Smooth muscle cell (in vitro differentiated cells): ENCODE measurements around the gene HNF4A. TPM values are rescaled to one million over a fixed set of nuclear protein-coding genes. Genes with fewer than 3 reads are reported as not detected.

Experiments used
- DNase-seq: peaks from one replicate; lab custom pipeline; 2025; ENCODE audit not compliant: unreplicated experiment; lab: John Stamatoyannopoulos, UW
- H2AFZ ChIP-seq: fragments of 200-600 bp; sonication (generic); 2 replicates; pipeline ENCODE4 v1.6.0; 2016; ENCODE audit warnings: antibody characterized with exemption, low read depth, mild to moderate bottlenecking
- H3F3A ChIP-seq: fragments of 200-600 bp; sonication (generic); 2 replicates; pipeline ENCODE4 v1.6.0; 2017; ENCODE audit warnings: antibody characterized with exemption, low read depth
- H3K27ac ChIP-seq: fragments of 200-600 bp; sonication (generic); 2 replicates; pipeline ENCODE4 v1.5.1; 2016; ENCODE audit warnings: low read depth, mild to moderate bottlenecking
- H3K27me3 ChIP-seq: fragments of 200-600 bp; sonication (generic); 2 replicates; pipeline ENCODE4 v1.6.1; 2016; ENCODE audit warnings: low read depth, mild to moderate bottlenecking
- H3K36me3 ChIP-seq: fragments of 200-600 bp; sonication (generic); 2 replicates; pipeline ENCODE4 v1.5.1; 2016; ENCODE audit warnings: low read depth
- H3K4me1 ChIP-seq: fragments of 200-600 bp; sonication (generic); 2 replicates; pipeline ENCODE4 v1.5.1; 2016; ENCODE audit warnings: low read depth
- H3K4me2 ChIP-seq: fragments of 200-600 bp; sonication (generic); 2 replicates; pipeline ENCODE4 v1.6.0; 2016; ENCODE audit warnings: mild to moderate bottlenecking
- H3K4me3 ChIP-seq: fragments of 200-600 bp; sonication (generic); 2 replicates; pipeline ENCODE4 v1.5.1; 2016; ENCODE audit warnings: mild to moderate bottlenecking
- H3K79me2 ChIP-seq: fragments of 200-600 bp; sonication (generic); 2 replicates; pipeline ENCODE4 v1.6.0; 2016; ENCODE audit warnings: low read depth, mild to moderate bottlenecking
- H3K9ac ChIP-seq: fragments of 200-600 bp; sonication (generic); 2 replicates; pipeline ENCODE4 v1.6.0; 2016; ENCODE audit warnings: low read depth
- H3K9me3 ChIP-seq: fragments of 200-600 bp; sonication (generic); replicated peaks from 2 replicates; pipeline ENCODE4 v1.5.1; 2016; ENCODE audit warnings: low read depth
- H4K20me1 ChIP-seq: fragments of 200-600 bp; sonication (generic); 2 replicates; pipeline ENCODE4 v1.6.0; 2016; ENCODE audit warnings: low read depth
- WGBS: methylation state at CpG from one replicate; pipeline ENCODE4 v1.1.7; 2016; ENCODE audit warnings: low lambda C conversion rate; 5-methylcytosine and 5-hydroxymethylcytosine counted together
- polyA plus RNA-seq: library from polyadenylated mRNA; unstranded; fragments of >200 nt; fragmentation: Nextera tagmentation; extraction: Ambion mirVana; gene quantifications from 2 replicates; pipeline ENCODE4 v1.2.1, GENCODE V29; 2016
- total RNA-seq: library from RNA; depleted of rRNA; stranded (reverse); fragments of >200 nt; gene quantifications from 2 replicates; pipeline ENCODE4 v1.2.3, GENCODE V29; 2014
- TF ChIP-seq, protein P1 (sequence below): fragments of 200-600 bp; sonication (generic); IDR thresholded peaks from 2 replicates; pipeline ENCODE4 v1.5.1; 2017; ENCODE audit warnings: borderline replicate concordance, mild to moderate bottlenecking, antibody characterized with exemption; ENCODE audit not compliant: insufficient read depth, poor library complexity, severe bottlenecking

The HNF4A gene
- total and polyA plus RNA-seq, 2 experiments from 2014 or later = not detected

DNA sequence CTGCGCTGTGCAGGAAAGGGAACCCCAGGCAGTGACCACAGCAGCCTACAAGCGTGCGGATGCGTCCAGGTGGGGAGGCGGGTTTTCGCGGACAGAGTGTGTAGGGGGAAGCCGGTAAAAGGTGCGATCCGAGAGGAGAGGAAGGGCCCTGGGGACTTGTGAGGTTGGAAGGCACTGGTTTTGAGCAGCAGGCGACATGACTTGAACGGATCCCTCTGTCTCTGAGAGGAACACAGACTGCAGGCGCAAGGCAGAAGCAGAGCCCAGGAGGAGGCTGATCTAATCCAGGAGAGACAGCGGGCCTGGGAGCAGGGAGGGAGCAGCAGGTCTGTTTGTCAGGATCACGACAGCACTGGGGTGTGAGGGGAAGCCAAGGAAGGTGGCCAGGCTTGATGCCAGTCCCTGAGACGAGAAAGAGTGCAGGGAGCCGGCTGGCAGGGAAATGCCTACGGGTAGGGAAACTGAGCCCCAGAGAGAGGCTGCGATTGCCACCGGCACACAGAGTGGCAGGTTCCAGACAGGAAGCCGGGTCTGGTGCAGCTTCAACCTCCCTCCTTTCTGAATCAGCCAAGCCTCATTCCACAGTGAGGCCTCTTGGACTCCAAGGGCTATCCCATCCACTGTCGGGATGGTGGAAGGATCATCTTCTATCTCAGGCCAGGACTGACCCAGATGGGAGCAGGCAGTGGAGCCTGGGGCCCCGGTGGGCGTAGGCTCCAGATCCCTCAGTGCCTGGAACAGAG lies 57.1 kb downstream of the HNF4A start:
- WGBS = 82% methylated on average over 24 of the region's 24 CpGs
- no peak for DNase-seq
- H3K4me1 ChIP-seq = no peaks in the 10 kb centered on the region
- H3K27me3 ChIP-seq = peaks cover 5% of the 10 kb centered on the region
- H4K20me1 ChIP-seq = no peaks in the 10 kb centered on the region
- H3K4me2 ChIP-seq = no peak overlapping the region
- no peak overlapping the region for H2AFZ ChIP-seq
- H3K36me3 ChIP-seq = no peaks in the 10 kb centered on the region
- no peaks in the 10 kb centered on the region for H3F3A ChIP-seq
- H3K79me2 ChIP-seq = no peaks in the 10 kb centered on the region
- H3K4me3 ChIP-seq = no peak overlapping the region
- H3K9ac ChIP-seq = no peak overlapping the region
- no peak overlapping the region for H3K27ac ChIP-seq
- TF ChIP-seq, protein P1, sequence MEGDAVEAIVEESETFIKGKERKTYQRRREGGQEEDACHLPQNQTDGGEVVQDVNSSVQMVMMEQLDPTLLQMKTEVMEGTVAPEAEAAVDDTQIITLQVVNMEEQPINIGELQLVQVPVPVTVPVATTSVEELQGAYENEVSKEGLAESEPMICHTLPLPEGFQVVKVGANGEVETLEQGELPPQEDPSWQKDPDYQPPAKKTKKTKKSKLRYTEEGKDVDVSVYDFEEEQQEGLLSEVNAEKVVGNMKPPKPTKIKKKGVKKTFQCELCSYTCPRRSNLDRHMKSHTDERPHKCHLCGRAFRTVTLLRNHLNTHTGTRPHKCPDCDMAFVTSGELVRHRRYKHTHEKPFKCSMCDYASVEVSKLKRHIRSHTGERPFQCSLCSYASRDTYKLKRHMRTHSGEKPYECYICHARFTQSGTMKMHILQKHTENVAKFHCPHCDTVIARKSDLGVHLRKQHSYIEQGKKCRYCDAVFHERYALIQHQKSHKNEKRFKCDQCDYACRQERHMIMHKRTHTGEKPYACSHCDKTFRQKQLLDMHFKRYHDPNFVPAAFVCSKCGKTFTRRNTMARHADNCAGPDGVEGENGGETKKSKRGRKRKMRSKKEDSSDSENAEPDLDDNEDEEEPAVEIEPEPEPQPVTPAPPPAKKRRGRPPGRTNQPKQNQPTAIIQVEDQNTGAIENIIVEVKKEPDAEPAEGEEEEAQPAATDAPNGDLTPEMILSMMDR = no peak
- H3K9me3 ChIP-seq = no peaks in the 10 kb centered on the region

DNA sequence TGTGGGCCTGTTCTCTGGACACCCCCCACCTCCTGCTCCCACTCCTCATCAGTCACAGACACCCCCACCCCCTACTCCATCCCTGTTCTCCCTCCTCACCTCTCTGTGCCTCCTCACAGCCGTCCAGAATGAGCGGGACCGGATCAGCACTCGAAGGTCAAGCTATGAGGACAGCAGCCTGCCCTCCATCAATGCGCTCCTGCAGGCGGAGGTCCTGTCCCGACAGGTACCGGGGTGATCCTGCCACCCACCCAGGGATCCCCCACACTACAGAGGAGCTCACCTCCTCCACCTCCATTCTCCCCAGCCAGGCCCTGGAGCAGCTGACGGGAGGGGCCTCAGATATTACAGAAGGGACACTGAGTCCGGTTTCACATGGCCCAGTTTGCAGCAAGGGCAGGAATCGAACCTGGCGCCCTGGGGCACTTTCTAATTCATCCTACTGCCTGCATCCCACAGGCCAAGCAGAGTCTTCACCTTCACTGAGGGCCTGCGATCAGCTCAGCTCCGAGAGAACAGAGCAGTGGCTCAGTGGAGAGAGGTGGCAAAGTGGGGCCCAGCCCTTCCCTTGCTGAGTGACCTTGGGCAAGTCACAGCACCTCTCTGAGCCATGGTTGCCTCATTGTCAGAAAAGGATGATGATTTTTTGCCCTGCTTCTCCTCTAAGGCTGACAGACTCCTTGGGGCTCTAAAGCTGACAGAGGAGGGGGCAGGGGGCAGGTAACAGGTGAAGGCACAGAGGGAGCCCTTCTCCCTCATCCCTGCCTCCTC lies 58.3 kb downstream of the HNF4A start:
- 93% methylated on average over 10 of the region's 14 CpGs for WGBS
- Histone ChIP-seq H3K9ac (no peak overlapping the region), H3K4me2 (no peak overlapping the region), H3K36me3 (no peaks in the 10 kb centered on the region), H3K9me3 (no peaks in the 10 kb centered on the region), H3K79me2 (no peaks in the 10 kb centered on the region), H4K20me1 (no peaks in the 10 kb centered on the region), H3K27me3 (peaks cover 5% of the 10 kb centered on the region), H3K27ac (no peak overlapping the region), H3K4me3 (no peak overlapping the region), H3K4me1 (no peaks in the 10 kb centered on the region), H2AFZ (no peak overlapping the region), H3F3A (no peaks in the 10 kb centered on the region)
- TF ChIP-seq, protein P1 = no peak
- DNase-seq = no peak

DNA sequence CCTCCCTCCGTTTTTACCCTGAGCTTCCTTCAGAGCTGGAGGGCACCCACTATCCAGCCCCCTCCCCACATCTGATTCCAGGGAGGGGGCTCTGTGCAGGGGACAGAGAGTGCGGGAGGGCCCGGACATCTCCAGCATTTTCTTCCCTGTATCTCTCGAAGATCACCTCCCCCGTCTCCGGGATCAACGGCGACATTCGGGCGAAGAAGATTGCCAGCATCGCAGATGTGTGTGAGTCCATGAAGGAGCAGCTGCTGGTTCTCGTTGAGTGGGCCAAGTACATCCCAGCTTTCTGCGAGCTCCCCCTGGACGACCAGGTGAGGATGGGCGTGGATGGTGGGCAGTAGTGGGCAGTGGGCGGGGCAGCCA lies 58.8 kb downstream of the HNF4A start:
- H3F3A ChIP-seq = no peaks in the 10 kb centered on the region
- H3K4me1 ChIP-seq = no peaks in the 10 kb centered on the region
- H3K27ac ChIP-seq = no peak overlapping the region
- H4K20me1 ChIP-seq = no peaks in the 10 kb centered on the region
- no peak overlapping the region for H3K9ac ChIP-seq
- DNase-seq = no peak
- no peaks in the 10 kb centered on the region for H3K36me3 ChIP-seq
- no peak overlapping the region for H3K4me2 ChIP-seq
- WGBS = 91% methylated on average over 16 of the region's 16 CpGs
- TF ChIP-seq, protein P1 = no peak
- H3K79me2 ChIP-seq = no peaks in the 10 kb centered on the region
- peaks cover 5% of the 10 kb centered on the region for H3K27me3 ChIP-seq
- no peak overlapping the region for H2AFZ ChIP-seq
- no peak overlapping the region for H3K4me3 ChIP-seq
- no peaks in the 10 kb centered on the region for H3K9me3 ChIP-seq
